ENCODE measurements around the gene DPH3.

The DPH3 gene

GRCh38 chr3:16290827-16291196, 26.1 kb upstream of the DPH3 start:
- peak; percentile 37 for DNase-seq (ENCODE audit: low spot score)

- peak; percentile 63 for DNase-seq (ENCODE audit: low spot score)
Measured at GRCh38 chr3:16290007-16290826, 25.5 kb upstream of the DPH3 start.

- no peak for DNase-seq (ENCODE audit: low spot score)
Measured at GRCh38 chr3:16289144-16289889, 24.6 kb upstream of the DPH3 start.

GRCh38 chr3:16288664-16289063, 23.9 kb upstream of the DPH3 start:
- no peak for DNase-seq (ENCODE audit: low spot score)

GRCh38 chr3:16286751-16287543, 22.2 kb upstream of the DPH3 start:
- DNase-seq (ENCODE audit: low spot score), result no peak

- no peak for DNase-seq (ENCODE audit: low spot score)
Measured at GRCh38 chr3:16286161-16286560, 21.4 kb upstream of the DPH3 start.

- no peak for DNase-seq (ENCODE audit: low spot score)
Measured at GRCh38 chr3:16284633-16285032, 19.9 kb upstream of the DPH3 start.

- DNase-seq (ENCODE audit: low spot score), result peak; percentile 14
Measured at GRCh38 chr3:16280671-16281070, 15.9 kb upstream of the DPH3 start.

GRCh38 chr3:16279010-16279801, 14.5 kb upstream of the DPH3 start:
- DNase-seq (ENCODE audit: low spot score), result no peak

- DNase-seq (ENCODE audit: low spot score), result no peak
Measured at GRCh38 chr3:16277471-16277870, 12.7 kb upstream of the DPH3 start.

- no peak for DNase-seq (ENCODE audit: low spot score)
Measured at GRCh38 chr3:16273867-16274266, 9.1 kb upstream of the DPH3 start.

GRCh38 chr3:16272588-16272987, 7.8 kb upstream of the DPH3 start:
- DNase-seq (ENCODE audit: low spot score), result no peak

- no peak for DNase-seq (ENCODE audit: low spot score)
Measured at GRCh38 chr3:16270855-16271254, 6.1 kb upstream of the DPH3 start.

- no peak for DNase-seq (ENCODE audit: low spot score)
Measured at GRCh38 chr3:16266714-16267113, 2.0 kb upstream of the DPH3 start.

GRCh38 chr3:16265455-16265786, 678 bp upstream of the DPH3 start:
- no peak for DNase-seq (ENCODE audit: low spot score)

- peak; percentile 9 for DNase-seq (ENCODE audit: low spot score)
Measured at GRCh38 chr3:16264174-16264707, 502 bp downstream of the DPH3 start.

GRCh38 chr3:16262174-16262573, 2.6 kb downstream of the DPH3 start:
- no peak for DNase-seq (ENCODE audit: low spot score)

- no peak for DNase-seq (ENCODE audit: low spot score)
Measured at GRCh38 chr3:16260046-16260445, 4.7 kb downstream of the DPH3 start.

GRCh38 chr3:16258866-16259265, 5.9 kb downstream of the DPH3 start:
- DNase-seq (ENCODE audit: low spot score), result no peak

GRCh38 chr3:16258177-16258576, 6.6 kb downstream of the DPH3 start:
- DNase-seq (ENCODE audit: low spot score), result no peak

GRCh38 chr3:16257309-16257708, 7.4 kb downstream of the DPH3 start:
- DNase-seq (ENCODE audit: low spot score), result no peak

- no peak for DNase-seq (ENCODE audit: low spot score)
Measured at GRCh38 chr3:16255726-16256125, 9.0 kb downstream of the DPH3 start.
